ENCODE data around the gene IQCF6. TPM values are rescaled to one million over a fixed set of nuclear protein-coding genes. Genes with fewer than 3 reads are reported as not detected.

Gene IQCF6
- total RNA-seq (not detected in 2 replicates), polyA plus RNA-seq (not detected in 2 replicates), polyA minus RNA-seq (not detected in 2 replicates), Bru-seq, nascent RNA (not detected), BruChase-seq, experiment 1, labeled RNA remaining after a 6-hour chase (not detected), BruChase-seq, experiment 2, labeled RNA remaining after a 2-hour chase (not detected)
- polyA plus RNA-seq (2011; cell fraction: cytosol; rRNA removed), result not detected in 2 replicates
- polyA plus RNA-seq (2011; cell fraction: nucleus; rRNA removed), result not detected in 2 replicates
- not detected in 2 replicates for polyA plus RNA-seq (2012)
- polyA minus RNA-seq (2011; cell fraction: cytosol; rRNA and poly(A)+ RNA removed), result not detected
- not detected in 2 replicates for polyA minus RNA-seq (2011; cell fraction: nucleus; rRNA and poly(A)+ RNA removed)
- long read RNA-seq, result 0 reads

DNA sequence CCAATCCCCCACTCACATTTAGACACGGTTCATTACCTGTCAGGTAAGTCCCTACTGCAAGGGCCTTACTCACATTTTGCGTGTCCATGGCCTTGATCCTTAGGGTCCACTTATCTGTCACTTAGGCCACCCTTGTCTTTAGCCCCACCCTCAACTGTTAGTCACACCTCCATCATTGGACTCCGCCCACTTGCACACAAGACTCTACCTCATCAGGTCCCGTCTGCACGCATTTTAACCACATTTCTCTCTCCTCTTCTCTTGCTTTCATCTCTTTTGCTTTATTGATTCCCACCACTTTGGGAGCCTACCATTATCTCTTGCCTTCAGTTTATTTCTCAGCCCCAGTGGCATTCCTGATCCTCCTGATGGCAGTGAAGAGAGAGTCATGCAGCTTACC is at the start of gene IQCF6:
Gene IQCF6 (minus strand): TSS at position 101 of the 400 bp plus-strand sequence. CDS start 13 bp downstream, at position 88.
- TF ChIP-seq FOS (IDR thresholded peaks at IDR 0.05; ENCODE audit: borderline replicate concordance, insufficient read depth, low read length), result no peak
- TF ChIP-seq JUN (IDR thresholded peaks at IDR 0.05; ENCODE audit: borderline replicate concordance, insufficient read depth, insufficient read length, low read depth), result no peak
- no peak for TF ChIP-seq MYC (IDR thresholded peaks at IDR 0.05; ENCODE audit: low read depth, low read length)
- no peak for TF ChIP-seq EZH2 (IDR thresholded peaks at IDR 0.05; ENCODE audit: borderline replicate concordance, low read depth, low read length, severe bottlenecking)
- TF ChIP-seq, protein P1, sequence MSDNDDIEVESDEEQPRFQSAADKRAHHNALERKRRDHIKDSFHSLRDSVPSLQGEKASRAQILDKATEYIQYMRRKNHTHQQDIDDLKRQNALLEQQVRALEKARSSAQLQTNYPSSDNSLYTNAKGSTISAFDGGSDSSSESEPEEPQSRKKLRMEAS (IDR thresholded peaks at IDR 0.05; ENCODE audit: insufficient read depth, insufficient read length), result no peak
- no peak for TF ChIP-seq POLR2AphosphoS5 (IDR thresholded peaks at IDR 0.05; ENCODE audit: insufficient read depth, low read depth, low read length)
- no peak for TF ChIP-seq POLR2A (IDR thresholded peaks at IDR 0.05; ENCODE audit: low read depth, low read length)
- no peak for TF ChIP-seq GATA2 (IDR thresholded peaks at IDR 0.05; ENCODE audit: insufficient read depth, insufficient read length, low read depth, low read length)
- TF ChIP-seq, protein P2, sequence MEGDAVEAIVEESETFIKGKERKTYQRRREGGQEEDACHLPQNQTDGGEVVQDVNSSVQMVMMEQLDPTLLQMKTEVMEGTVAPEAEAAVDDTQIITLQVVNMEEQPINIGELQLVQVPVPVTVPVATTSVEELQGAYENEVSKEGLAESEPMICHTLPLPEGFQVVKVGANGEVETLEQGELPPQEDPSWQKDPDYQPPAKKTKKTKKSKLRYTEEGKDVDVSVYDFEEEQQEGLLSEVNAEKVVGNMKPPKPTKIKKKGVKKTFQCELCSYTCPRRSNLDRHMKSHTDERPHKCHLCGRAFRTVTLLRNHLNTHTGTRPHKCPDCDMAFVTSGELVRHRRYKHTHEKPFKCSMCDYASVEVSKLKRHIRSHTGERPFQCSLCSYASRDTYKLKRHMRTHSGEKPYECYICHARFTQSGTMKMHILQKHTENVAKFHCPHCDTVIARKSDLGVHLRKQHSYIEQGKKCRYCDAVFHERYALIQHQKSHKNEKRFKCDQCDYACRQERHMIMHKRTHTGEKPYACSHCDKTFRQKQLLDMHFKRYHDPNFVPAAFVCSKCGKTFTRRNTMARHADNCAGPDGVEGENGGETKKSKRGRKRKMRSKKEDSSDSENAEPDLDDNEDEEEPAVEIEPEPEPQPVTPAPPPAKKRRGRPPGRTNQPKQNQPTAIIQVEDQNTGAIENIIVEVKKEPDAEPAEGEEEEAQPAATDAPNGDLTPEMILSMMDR (IDR thresholded peaks at IDR 0.05; ENCODE audit: extremely low read depth in 1 of 2, insufficient read depth in 1 of 2, low read depth in 1 of 2, low read length in 2 of 2), result no peak
- no peak for FAIRE-seq

More for the DNA sequence above, at the start of gene IQCF6:
- Histone ChIP-seq H3K9ac (replicated peaks; ENCODE audit: extremely low read depth, insufficient read depth, low read length) (no peak within 1 kb of the TSS), H3K4me3 (replicated peaks in 1 of 3; ENCODE audit: insufficient read depth in 1 of 3, low read depth in 1 of 3, low read length in 3 of 3) (no peak within 1 kb of the TSS), H3K4me1 (ENCODE audit: control insufficient read depth, extremely low read depth, insufficient read depth, low read length) (no peaks in the 10 kb centered on the region), H4K20me1 (replicated peaks; ENCODE audit: control insufficient read depth, extremely low read depth, insufficient read depth, low read length) (no peaks in the 10 kb centered on the region), H3K27ac (ENCODE audit: insufficient read depth, low read depth, low read length) (no peak within 1 kb of the TSS), H3K27me3 (ENCODE audit: control insufficient read depth in 2 of 2, insufficient read depth in 2 of 2, low read length in 2 of 2) (peaks cover 2 to 4% of the 10 kb centered on the region in 2 experiments), H3K4me2 (ENCODE audit: insufficient read depth, low read length) (no peak within 1 kb of the TSS), H3K9me1 (replicated peaks; ENCODE audit: control insufficient read depth, extremely low read depth, insufficient read depth, low read length) (no peaks in the 10 kb centered on the region), H2AFZ (ENCODE audit: low read depth, low read length) (no peak within 1 kb of the TSS), H3K79me2 (ENCODE audit: control insufficient read depth, insufficient read depth, low read length) (no peaks in the 10 kb centered on the region), H3K36me3 (ENCODE audit: control insufficient read depth in 2 of 2, extremely low read depth in 1 of 2, insufficient read depth in 2 of 2, low read length in 2 of 2) (no peaks in the 10 kb centered on the region), H3K9me3 (replicated peaks; ENCODE audit: control insufficient read depth, insufficient read depth, low read length) (no peaks in the 10 kb centered on the region)
- CTCF ChIA-PET, result no interaction called here
- no peak for DNase-seq (ENCODE audit: low read depth, low spot score)
- no TSS peak for BruUV-seq (replicated peaks)
- POLR2A ChIA-PET, result no interaction called here
- dilution Hi-C loops (cut with MboI; ENCODE audit: extremely low pct_ligation_motif_present, low sequenced_read_pairs), result no loop called here
- intact Hi-C loops (cut with micrococcal nuclease), result no loop called here

Data from endothelial cell of umbilical vein (primary cell).